Measurements from ENCODE around the gene RGN. TPM values are rescaled to one million over a fixed set of nuclear protein-coding genes. Genes with fewer than 3 reads are reported as not detected.
A peak's percentile ranks its signal among the peaks of the same experiment; 100 is the strongest.
"Not testable (repeated sequence)": the region's sequence is repeated elsewhere in the genome, so short reads cannot be mapped to it uniquely, and the experiment has no call there.

The RGN gene
- total RNA-seq, 1 experiment from 2014 or later: not detected

DNA sequence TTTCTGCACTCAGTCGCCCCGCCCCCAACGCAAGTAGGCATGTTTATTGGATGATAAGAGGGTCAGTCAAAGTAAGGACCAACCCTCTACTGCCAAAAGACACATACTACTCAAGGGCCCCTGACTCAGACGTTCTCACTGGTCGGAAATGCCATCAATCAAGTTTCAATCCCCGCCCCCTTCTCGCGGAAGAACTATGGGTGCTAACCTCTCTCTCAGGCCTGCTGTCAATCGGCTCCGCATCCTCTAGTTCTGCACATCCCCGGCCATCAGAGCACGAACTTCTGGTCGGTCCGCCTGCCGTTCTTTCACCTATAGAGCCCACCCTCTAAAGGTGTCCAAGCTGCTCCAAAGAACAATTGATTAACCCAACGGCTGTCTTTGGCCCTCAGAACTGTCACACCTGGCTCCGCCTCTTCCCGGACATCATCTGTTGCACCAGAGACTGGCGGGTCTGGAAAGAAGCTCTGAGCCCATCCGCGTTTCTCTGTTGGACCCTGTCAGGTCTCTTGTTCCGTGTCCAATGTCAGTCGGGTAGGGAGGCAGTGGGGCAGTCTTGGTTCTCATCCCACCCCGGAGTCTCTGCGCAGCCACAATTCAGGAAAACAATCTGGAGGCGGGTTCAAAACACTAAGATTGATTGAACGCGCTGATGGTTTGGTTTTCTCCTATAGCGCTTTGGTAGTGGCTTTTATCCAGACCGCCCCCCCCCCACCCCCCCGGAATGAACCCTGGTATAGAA, 51.1 kb downstream of the RGN start:
- no peaks in the 10 kb centered on the region for H3K4me1 Mint-ChIP-seq (ENCODE audit: low read depth, unreplicated experiment)
- H3K36me3 Mint-ChIP-seq (ENCODE audit: insufficient read depth, unreplicated experiment): peaks cover 14% of the 10 kb centered on the region
- no peaks in the 10 kb centered on the region for H3K27me3 Mint-ChIP-seq (ENCODE audit: unreplicated experiment)
- H3K27ac Mint-ChIP-seq (ENCODE audit: unreplicated experiment): peak overlapping the region; percentile 87
- intact Hi-C loops (cut with micrococcal nuclease; ENCODE audit: unreplicated experiment): no loop called here
- H3K9me3 Mint-ChIP-seq (ENCODE audit: low read depth, unreplicated experiment): no peaks in the 10 kb centered on the region
- peak; percentile 93 for DNase-seq
- peak overlapping the region; percentile 90 for H3K4me3 Mint-ChIP-seq (ENCODE audit: low read depth, unreplicated experiment)
- BruUV-seq (replicated peaks): no TSS peak
- TF ChIP-seq CTCF (IDR thresholded peaks at IDR 0.05; ENCODE audit: unreplicated experiment): no peak
- CTCF ChIA-PET: interaction anchor here (0.7 to 1.2 kb wide), 3 partner anchors 16 to 22 kb away, joined by 3 to 8 read pairs (median 3); partner anchors contain the start of genes NDUFB11 and RBM10

DNA sequence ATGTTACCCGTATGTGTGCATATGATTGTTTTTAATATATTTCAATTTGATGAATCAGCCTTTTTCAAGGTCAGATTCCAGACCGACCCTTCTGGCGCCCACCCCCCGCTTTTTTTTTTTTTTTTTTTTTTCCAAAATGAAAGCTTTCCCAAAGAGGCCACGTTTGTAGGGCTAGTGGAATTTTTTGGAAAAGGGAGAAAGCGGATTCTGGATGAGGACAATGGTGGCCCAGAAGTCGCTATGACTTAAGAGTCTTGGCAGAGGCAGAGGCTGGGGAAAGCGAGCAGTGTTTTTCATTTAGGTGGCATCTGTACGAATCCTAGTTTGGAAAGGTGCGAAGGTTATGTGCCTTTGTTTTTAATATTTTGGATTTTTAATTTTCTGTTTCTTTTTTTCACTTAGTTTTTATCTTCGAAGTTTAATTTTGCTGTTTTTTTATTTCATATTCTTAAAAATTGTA, 51.7 kb downstream of the RGN start:
- H3K4me3 Mint-ChIP-seq (ENCODE audit: low read depth, unreplicated experiment): peak overlapping the region; percentile 90
- intact Hi-C loops (cut with micrococcal nuclease; ENCODE audit: unreplicated experiment): no loop called here
- H3K27ac Mint-ChIP-seq (ENCODE audit: unreplicated experiment): no peak overlapping the region
- no peak for TF ChIP-seq CTCF (IDR thresholded peaks at IDR 0.05; ENCODE audit: unreplicated experiment)
- no peak for DNase-seq
- H3K4me1 Mint-ChIP-seq (ENCODE audit: low read depth, unreplicated experiment): no peaks in the 10 kb centered on the region
- H3K27me3 Mint-ChIP-seq (ENCODE audit: unreplicated experiment): no peaks in the 10 kb centered on the region
- CTCF ChIA-PET: interaction anchor here (1.0 to 1.2 kb wide), 2 partner anchors 15 to 21 kb away, joined by 3 to 8 read pairs; partner anchors contain the start of genes NDUFB11 and RBM10
- no peaks in the 10 kb centered on the region for H3K9me3 Mint-ChIP-seq (ENCODE audit: low read depth, unreplicated experiment)
- H3K36me3 Mint-ChIP-seq (ENCODE audit: insufficient read depth, unreplicated experiment): peaks cover 14% of the 10 kb centered on the region
- BruUV-seq (replicated peaks): no TSS peak

DNA sequence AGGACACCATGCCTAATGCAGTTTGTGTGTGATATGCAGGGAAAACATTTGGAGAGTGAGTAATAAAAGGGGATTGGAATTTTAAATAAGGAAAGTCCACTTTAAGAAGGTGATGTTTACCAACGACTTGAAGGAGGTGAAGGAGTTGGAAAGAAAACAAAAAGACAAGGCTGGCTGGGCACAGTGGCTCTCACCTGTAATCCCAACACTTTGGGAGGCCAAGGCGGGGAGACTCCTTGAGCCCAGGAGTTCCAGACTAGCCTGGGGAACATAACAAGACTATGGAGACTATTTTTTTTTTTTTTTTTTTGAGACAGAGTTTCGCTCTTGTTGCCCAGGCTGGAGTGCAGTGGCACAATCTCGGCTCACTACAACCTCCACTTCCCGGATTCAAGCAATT, 55.2 kb downstream of the RGN start:
- Mint-ChIP-seq H3K27me3 (ENCODE audit: unreplicated experiment) (no peaks in the 10 kb centered on the region), H3K4me1 (ENCODE audit: low read depth, unreplicated experiment) (peaks cover 7% of the 10 kb centered on the region), H3K4me3 (ENCODE audit: low read depth, unreplicated experiment) (no peak overlapping the region), H3K9me3 (ENCODE audit: low read depth, unreplicated experiment) (no peaks in the 10 kb centered on the region), H3K36me3 (ENCODE audit: insufficient read depth, unreplicated experiment) (peaks cover 11% of the 10 kb centered on the region), H3K27ac (ENCODE audit: unreplicated experiment) (no peak overlapping the region)
- intact Hi-C loops (cut with micrococcal nuclease; ENCODE audit: unreplicated experiment): no loop called here
- CTCF ChIA-PET: no interaction called here
- TF ChIP-seq CTCF (IDR thresholded peaks at IDR 0.05; ENCODE audit: unreplicated experiment): no peak
- BruUV-seq (replicated peaks): no TSS peak
- no peak for DNase-seq

DNA sequence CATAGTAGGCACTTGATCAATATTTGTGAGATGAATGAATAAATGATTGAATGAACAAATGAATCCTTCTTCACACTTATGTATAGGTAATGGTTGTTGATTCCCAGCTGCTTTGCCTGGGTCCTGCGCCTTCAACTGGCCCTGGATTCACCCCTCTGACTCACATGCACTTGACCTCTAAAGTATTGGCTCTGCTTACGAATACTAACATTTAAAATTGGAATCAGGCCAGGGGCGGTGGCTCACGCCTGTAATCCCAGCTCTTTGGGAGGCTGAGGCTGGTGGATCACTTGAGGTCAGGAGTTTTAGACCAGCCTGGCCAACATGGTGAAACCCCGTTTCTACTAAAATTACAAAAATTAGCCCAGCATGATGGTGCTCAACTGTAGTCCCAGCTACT, 57.4 kb downstream of the RGN start:
- peak; percentile 55 for DNase-seq
- CTCF ChIA-PET: interaction anchor here (0.6 to 1.7 kb wide), 2 partner anchors 9 to 547 kb away, joined by 3 to 15 read pairs; partner anchors contain the start of genes NDUFB11 and RBM10
- H3K27me3 Mint-ChIP-seq (ENCODE audit: unreplicated experiment); H3K4me3 Mint-ChIP-seq (ENCODE audit: low read depth, unreplicated experiment); H3K9me3 Mint-ChIP-seq (ENCODE audit: low read depth, unreplicated experiment); intact Hi-C loops (cut with micrococcal nuclease; ENCODE audit: unreplicated experiment); H3K27ac Mint-ChIP-seq (ENCODE audit: unreplicated experiment); BruUV-seq (replicated peaks); H3K4me1 Mint-ChIP-seq (ENCODE audit: low read depth, unreplicated experiment); H3K36me3 Mint-ChIP-seq (ENCODE audit: insufficient read depth, unreplicated experiment): not testable (repeated sequence)

GRCh38 chrX:47138171-47138570, 59.9 kb downstream of the RGN start:
- peaks cover 21% of the 10 kb centered on the region for H3K36me3 Mint-ChIP-seq (ENCODE audit: insufficient read depth, unreplicated experiment)
- H3K27ac Mint-ChIP-seq (ENCODE audit: unreplicated experiment): no peak overlapping the region
- H3K4me3 Mint-ChIP-seq (ENCODE audit: low read depth, unreplicated experiment): no peak overlapping the region
- no peak for TF ChIP-seq CTCF (IDR thresholded peaks at IDR 0.05; ENCODE audit: unreplicated experiment)
- no peak for DNase-seq
- CTCF ChIA-PET: no interaction called here
- no peaks in the 10 kb centered on the region for H3K27me3 Mint-ChIP-seq (ENCODE audit: unreplicated experiment)
- peaks cover 7% of the 10 kb centered on the region for H3K4me1 Mint-ChIP-seq (ENCODE audit: low read depth, unreplicated experiment)
- H3K9me3 Mint-ChIP-seq (ENCODE audit: low read depth, unreplicated experiment): no peaks in the 10 kb centered on the region
- intact Hi-C loops (cut with micrococcal nuclease; ENCODE audit: unreplicated experiment): no loop called here
- no TSS peak for BruUV-seq (replicated peaks)
